Activated CD4-positive, alpha-beta T cell treated with anti-CD3 and anti-CD28 coated beads, Interleukin-2, Interleukin-4, amounts not matched to agents 100 ng/mL and 50 ng/mL, durations not matched to agents 16 hours and 8 hours (primary cell): ENCODE measurements around the gene CXCL14.

Experiments used
- DNase-seq: peaks from one replicate; pipeline ENCODE4 v3.0.0-alpha.2; 2020; ENCODE audit warnings: low spot score

The CXCL14 gene

DNA sequence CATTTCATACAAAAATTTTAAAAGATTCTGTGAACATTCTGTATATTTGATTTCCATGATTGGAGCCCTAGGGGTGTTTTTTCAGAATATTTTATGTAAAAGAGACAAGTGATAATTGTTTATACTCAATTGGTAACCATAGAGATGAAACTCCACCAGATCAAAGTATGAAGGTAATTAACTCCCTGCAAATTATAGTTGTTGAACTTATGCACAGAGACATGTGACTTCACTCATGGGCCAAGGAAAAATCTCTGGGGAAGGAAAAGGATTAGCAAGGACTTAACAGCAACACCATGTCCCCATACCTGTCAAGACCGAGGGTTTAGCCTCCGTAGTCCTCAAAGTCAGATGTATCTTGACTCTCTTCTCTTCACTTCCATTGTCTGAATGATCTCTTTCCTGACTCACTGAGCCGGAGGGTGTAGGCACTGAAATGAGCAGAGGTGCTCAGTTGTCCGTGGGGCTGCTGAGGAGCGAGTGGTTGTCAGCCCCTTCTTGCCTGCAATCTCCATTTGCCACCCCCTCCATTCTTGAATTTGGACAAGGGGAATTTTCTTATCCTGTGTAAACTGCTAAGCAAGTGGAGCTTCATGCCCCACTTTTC is 17.5 kb upstream of the CXCL14 start:
- DNase-seq: no peak

DNA sequence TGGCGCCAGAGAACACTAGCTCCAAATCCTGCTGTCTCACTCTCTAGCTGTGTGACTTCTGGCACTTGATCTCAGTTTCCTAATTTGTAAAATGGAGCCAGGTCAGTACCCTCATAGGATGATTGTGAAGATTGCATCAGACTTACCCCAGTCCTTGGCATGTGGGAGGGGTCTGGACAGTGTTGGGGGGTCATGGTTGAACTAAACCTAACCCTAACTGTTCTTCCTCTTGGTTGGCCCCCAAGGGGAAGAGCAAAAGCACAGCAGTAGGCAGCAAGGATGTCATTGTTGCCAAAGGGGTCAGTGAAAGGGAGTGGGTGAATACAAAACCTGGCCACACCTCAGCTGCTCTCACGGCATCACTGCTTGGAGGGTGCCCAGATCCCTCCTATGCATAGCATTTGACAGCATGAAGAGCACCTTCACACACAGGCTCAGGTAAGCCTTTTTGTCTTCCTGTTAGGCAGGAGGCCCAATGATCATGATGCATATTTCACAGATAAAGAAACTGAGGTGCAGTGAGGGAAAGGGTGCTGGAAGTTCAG is 15.7 kb upstream of the CXCL14 start:
- no peak for DNase-seq

DNA sequence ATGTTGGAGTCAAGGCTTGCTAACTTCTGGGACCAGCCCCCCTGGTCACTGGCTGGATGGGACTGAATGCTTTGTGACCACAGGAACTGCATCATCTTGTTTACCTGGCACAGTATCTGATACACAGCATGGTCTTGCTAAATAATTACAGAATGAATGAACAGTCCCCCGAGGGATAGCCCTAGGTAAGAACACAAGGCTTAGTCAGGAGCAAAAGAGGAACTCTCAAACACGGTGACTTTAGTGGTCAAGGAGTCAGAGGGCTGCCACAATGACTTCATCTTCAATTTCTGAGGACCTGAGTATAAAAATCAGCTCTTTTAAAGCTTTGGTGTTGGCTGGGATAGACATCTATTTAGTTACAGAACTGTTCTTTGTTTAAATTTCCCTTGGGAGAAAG is 15.1 kb upstream of the CXCL14 start:
- no peak for DNase-seq

DNA sequence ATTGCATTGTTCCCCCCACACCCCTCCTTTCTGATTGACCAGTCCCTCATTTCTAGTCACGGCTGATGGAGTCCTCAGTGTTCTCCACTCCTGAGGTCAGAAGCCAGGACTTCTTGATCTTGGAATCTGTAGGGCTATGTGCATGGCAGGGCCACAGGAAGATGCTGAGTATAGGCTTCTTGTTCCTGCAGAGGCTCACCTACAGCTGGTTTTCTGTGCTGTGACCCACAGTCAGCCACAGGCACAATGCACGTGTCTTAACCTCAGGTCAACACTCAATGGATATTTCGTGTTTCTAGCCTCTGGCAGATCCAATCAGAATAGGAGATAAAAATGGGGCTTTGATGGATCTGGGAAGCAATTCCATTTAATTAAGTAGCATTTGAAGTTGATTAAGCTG is 14.3 kb upstream of the CXCL14 start:
- DNase-seq: no peak

DNA sequence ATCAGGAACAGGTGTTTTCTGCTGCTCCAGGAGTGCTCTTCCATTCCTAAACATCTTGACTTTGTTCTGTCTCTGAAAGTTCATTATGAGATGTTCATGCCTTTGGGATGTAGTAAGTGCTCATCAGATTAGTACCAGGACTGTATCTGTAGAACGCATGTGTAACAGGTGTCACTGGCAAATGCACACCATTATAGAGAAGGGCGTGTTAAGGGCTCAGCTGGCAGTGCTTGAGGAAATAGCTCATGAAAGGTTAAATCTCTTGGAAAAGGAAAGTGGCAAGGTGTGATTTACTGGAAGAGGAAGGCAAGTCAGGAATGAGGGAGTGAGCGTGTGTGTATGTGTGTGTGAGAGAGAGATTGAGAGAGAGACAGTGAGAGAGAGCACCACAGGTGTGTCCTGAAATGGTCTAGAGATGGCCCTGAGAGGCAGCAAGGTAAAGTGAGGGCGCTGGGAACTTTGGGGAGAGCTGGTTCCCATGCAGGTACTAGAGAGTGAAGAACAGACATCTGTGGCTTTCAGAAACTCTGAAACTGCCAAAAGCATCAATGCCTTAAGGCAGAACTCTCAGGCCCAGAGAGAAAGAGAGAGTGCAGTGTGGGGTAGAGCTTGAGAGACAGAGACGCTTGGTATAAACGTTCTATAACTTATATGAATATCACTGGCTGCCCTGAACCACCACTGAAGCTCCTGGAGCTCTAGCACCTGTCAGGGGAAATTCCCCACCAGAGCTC is 13.7 kb upstream of the CXCL14 start:
- no peak for DNase-seq

DNA sequence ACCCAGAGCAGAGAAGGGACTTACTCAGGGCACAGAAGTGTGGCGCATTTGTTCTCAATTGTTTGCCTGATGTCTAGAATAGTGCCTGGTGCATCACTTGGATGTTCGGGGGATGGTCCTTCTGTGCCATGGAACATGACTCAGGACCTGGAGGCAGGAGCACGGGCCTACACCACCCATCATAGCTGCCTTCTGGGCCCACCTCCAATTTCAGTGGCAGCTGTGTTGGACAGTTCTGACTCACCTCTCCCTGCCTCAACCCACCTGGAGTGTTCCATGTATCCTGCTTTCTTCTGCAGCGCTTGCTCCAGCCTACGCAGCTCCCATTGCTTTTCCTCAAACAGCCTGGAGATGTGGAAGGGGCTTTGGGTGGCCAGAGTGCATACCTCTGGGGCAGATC is 12.5 kb upstream of the CXCL14 start:
- no peak for DNase-seq

DNA sequence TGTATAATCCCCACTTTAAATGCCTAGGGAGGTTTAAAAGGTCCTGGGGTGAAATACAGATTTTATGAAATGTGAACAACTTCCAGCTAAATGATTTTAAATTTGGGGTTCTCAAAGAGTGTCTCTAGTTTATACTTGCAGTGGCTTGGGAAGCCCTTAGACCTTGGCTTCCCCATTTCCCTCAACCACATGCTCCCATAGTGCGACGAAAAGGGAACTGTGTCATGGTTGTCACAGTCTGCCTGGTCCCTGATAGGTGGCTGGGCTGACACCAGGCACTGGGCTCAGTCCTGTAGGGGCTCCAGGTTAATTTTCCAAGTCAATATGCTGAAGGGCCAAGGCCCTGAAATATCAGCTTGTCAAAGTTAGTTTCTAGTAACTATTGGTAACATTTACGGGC is 10.4 kb upstream of the CXCL14 start:
- no peak for DNase-seq

DNA sequence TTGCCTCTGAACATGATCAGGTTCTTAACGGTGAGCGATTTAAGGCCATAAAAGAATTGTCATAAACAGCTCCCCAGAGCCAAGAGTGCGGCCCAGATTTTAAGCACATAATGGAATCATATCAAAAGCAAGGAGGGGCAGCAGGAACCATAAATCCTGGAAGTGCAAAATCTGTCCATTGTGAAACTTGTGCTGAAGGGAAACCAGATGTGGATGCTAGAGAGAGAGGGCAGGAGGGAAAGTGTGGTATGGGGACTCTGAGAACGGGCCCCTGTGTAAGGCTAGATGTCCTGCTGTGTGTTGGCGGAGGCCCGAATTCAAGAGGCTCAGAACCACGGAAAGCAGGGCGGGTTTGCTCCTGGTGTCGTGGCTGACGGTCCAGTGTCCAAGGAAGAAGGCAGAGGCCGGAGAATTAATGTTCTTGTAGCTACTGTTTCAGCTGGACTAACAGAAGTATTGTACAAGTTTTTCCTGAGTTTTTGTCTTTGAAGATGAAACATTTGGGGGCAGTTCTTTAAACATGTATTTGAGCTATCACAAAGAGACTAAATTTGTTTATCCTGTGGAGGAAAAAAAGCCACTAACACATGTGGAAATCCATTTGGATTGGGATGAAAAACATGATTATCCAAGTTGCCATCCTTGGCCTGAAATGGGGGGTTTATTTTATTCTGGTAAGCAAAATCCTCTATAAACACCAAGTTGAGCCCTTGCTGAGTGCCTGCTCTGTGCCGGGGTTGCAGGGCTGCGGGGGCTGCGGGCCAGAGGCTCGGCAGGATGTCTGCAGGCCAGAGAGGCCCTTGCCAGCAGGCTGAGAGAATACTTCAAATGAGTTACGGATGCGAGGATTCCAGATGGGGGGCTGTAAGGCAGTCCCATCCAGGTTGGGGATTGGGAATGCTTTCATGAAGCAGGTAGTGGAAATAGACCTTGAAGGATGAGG is 9.2 kb upstream of the CXCL14 start:
- DNase-seq: no peak

DNA sequence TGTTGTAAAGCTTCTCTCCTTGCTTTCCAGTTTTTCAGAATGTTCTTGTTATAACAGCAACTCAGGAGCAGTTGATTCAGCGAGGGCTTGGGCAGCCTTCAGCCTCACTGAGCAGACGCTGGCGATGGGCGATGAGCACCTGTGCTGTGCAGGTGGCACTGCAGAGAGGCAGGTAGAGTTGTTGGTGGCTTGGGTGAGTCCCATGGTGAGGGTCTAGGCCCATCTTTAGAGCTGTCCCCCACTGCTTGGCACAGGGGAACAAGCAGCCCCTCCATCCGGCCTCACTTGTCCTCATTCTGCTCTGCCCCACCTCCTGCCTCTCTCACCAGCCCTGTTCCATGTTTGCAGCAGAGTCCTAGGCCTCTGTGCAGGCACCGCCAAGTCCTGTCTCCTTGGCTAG is 6.1 kb upstream of the CXCL14 start:
- no peak for DNase-seq

DNA sequence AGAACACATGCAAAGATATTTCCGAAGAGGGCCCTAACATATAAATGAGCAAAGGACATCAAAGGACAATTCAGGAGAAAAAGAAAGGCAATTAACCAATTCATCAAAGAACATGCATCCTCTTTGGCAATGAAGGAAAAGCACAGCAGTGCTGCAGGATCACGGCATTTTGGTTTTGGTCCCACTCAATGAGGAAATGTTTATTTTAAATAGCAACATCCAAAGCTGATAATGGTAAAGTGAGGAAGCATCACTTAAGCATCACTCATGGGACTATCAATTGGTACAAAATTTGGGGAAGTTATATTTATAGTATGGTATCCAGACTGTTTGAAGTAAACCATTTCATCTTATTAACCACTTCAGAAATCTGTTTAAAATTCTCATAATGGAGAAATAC is 5.5 kb upstream of the CXCL14 start:
- DNase-seq: no peak

DNA sequence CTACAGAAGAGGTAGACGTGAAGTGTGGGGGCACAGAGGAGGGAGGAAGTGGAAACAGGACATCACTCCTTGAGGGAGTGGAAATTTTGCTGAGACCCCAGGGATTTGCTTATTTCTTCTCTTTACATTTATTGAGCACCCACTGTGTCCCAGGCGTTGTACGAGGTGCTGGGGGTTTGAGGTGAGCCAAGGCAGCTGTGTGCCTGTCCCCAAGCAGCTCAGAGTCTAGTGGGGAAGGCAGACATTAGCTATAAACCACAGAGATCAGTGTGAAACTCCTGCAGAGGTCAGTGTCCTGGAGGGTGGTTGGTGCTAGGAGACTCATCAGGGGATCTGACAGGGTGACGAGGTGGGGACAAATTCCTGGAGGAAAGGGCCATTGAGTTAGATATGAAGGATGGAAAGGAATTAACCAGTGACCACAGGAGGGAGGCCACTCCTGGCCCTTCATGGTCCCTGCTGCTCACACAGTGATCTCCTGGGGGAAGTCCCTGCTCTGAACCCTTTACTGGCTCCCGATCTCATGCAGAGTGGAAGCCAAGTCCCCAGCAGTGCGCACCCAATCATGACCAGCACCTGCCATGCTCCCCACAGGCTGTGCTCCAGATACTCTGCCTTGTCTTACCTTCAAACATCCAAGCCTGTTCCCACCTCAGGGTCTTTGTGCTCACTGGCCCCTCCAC is 3.4 kb upstream of the CXCL14 start:
- no peak for DNase-seq

DNA sequence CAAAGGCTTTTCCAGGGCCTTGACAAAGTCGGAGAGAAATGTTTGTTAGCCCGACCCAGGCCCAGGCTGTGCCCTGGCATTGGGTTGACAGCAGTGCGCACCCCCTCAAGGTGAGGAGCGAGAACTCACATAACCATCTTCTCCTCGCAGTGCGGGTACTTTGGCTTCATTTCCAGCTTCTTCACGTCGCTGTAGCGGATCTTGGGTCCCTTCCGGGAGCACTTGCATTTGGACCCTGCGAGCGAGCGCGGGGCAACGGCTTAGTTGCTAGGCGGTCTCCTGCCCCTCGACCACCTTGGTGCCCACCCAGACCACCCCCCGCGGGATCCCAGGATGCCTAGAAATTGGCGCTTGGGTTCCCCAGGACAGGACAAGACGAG is 496 bp downstream of the CXCL14 start:
- DNase-seq: no peak

DNA sequence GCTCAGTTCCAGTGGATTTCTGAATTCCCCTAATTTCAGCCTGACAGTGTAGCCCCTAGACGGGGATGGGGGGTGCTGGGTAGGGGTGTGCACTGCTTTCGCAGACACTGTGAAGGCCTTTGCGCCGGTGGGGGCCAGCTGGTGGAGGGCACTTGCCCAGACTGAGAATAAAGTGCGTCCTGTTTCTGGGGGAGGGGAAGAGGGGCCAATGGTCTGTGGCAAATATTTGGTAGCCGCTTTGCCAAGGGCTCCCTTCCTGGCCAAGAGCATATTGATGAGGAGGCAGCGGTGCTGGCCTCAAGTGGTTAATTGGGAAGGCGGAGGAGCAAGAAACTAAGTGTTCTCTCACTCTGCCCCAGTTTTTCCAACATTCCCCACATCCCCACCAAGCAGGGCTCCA is 1.4 kb downstream of the CXCL14 start:
- no peak for DNase-seq

DNA sequence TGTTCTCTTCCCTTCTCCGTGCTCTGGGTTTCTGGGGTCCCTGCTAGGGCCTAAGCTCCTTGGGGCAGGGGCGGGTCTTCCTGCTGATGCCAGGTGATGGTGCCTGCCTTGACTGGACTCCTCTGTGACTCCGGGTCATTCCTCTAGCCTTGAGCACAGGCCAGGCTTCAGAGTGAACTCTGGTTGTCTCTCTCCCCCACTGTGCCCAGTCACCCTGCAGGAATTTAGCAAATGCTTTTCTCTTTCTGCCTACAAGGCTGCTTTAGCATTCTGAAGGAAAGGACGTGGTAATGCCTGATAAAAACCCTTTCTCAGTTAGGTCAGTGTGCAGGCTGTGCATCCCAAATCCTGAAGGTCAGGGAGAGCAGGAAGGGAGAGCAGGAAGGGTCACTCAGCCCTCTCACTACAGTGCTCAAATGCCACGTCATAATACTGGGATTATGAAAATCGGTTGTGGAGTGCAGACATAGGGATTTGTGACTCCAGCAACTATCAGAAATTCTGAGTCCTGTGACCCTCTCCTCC is 2.7 kb downstream of the CXCL14 start:
- DNase-seq: no peak

DNA sequence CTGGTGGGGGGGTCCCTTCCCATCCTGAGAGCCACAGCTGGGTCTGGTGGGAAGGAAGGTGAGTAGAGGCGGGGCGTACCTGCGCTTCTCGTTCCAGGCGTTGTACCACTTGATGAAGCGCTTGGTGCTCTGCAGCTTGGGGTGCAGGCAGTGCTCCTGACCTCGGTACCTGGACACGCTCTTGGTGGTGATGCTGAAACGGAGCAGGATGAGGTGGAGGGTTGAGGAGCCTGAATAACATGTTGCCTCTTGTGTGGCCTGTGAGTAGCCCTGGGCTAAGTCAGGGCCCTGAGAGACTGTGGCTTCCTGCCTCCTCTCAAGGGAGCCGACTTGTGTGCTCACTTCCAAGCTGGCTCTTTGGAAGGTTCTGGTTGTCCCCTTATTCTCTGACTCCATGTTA is 4.3 kb downstream of the CXCL14 start:
- no peak for DNase-seq

DNA sequence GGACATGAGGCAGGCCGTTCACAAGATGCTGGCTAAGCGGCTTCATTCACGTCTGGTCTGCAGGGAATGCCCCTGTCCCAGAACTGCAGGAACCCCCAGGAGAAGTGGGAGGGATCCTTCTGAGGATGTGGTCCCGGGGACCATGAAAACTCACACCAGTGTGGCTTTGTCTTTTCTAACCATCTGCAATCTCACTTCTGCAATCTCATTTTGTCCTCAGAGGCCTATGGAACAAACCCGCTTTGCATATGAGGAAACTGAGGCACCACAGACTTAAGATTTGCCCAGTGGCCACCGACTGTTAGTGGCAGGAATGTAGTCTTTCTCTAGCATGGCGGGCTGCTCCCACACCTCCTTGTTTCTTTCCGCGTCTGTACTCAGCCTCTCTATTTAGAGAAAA is 6.9 kb downstream of the CXCL14 start:
- no peak for DNase-seq

DNA sequence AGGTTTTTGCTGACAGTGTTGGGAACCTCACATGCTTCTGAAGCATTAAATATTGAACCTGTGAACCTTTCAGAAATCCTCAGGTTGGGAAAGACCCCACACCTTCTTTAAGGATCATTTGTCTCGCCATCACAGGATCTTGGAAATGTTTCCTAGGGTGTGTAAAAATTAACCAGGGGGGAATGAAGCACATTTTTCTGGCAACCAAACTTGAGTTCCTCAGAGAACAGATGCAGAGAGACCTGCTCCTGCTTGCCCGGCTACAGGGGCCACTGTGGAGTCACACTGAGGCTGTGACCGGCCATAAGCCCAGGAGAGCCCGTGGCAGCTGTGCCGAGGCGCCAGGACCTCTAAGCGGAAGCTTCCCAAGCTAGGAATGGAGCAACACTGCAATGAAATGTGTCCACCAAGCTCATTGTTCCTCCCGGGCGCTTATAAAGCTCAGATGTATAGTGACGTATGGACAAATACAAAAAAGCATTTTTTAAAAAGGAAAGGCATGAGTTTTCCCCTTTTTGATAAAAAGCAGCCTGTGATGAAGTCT is 7.7 kb downstream of the CXCL14 start:
- no peak for DNase-seq

DNA sequence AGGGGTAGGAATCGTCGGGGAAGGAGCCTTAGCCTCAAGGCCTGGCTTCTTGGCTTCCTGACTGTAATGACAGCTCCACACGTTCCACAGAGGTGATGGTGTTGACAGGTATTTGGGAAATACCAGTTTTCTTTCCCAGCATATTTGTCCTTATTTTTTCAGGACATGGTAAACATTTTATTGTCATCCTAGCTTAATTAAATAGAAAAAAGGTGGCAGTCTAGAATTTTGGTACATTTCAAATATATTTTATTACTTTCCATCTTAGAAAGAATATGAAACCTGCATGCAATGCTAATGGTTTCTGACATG is 8.4 kb downstream of the CXCL14 start:
- DNase-seq: no peak

DNA sequence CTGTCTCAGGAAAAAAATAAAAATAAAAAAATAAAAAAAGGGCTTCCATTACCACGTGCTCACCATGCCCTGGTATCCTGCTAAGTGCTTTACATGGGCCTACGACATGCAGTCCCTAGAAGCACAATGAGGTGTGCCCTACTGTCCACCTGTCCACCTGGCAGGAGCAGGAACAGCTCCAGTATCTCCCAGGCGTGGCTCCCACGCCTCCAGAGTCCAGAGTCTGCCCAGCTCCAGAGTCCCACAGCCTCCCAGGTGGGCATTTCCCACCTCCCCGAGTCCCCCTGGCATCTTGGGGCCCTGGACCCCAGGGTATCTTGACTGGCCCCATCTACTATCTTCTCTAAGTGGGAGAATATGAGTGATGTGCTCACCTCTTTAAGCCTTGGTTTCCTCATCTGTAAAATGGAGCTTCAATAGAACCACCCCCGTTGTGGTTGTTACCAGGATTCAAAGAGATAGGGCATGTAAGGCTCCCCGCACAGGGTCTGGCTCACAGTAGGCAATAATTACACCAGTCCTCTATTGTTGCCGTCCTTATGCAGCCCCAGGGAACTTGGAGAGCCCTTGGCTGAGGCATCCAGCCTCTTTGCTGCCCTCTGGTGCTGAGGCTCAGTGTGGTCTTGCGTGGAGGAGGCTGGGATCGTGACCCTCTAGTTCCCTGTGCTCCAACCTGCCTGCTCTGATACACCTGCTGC is 8.9 kb downstream of the CXCL14 start:
- peak; percentile 8 for DNase-seq

DNA sequence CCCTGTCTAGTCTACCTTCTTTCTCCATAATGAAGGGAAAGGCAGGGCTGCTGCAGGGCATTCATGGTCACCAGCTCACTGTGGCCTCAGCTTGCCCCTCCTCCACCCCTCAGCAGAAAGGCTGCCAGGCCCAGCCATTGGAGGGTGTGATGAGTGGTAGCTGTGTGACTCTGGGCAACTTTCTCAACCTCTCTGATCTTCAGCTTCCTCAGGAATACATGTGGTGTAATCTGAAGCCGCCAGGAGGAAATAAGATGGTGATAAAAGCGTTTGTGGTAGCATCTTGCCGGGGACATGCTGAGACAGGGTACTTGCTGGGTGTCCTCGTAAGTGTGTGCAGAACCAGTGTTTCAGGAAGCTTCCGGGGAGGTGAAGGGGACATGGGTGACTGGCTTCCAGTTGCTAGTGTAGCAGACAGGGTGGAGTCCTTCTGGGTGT is 9.8 kb downstream of the CXCL14 start:
- DNase-seq: no peak

DNA sequence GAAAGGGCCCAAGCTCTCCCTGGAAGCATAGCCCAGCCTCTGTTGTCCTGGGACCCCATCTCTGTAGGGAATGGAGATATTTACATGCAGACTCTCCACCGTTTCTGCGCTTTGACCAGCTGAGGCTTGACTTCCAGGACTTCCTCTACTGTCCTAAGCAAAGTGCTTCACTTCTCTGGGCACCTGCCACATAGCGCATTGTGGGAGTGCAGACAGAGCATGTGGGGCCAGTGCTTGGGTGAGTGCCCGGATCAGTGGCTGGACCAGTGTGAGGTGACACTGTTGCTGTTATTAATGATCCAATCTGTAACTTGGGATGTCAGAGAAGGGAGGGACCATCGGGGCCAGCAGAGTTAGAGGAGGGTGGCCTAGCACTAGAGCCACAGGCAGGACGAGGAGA is 10.5 kb downstream of the CXCL14 start:
- no peak for DNase-seq
